OCI-LY7 (cell line): Measurements from ENCODE around the gene TPCN1. TPM values are rescaled to one million over a fixed set of nuclear protein-coding genes. Genes with fewer than 3 reads are reported as not detected.

Experiments
- BruUV-seq: library from RNA; stranded (reverse); fragments of 400-500 nt; replicated peaks from 2 replicates; lab custom pipeline; 2021; lab: Mats Ljungman, UMichigan
- CTCF ChIA-PET: fragments of 300-600 bp; sonication (Branson Sonifier 250); formaldehyde crosslinking; loops from one replicate; lab custom pipeline; 2022; ENCODE audit warnings: antibody characterized with exemption; ENCODE audit not compliant: unreplicated experiment; lab: Charles Lee
- POLR2A ChIA-PET: fragments of 300-600 bp; sonication (Branson Sonifier 250); formaldehyde crosslinking; loops from one replicate; lab custom pipeline; 2022; ENCODE audit warnings: antibody characterized with exemption; lab: Charles Lee
- DNase-seq: peaks from one replicate; pipeline ENCODE4 v3.0.0-alpha.2; 2015; ENCODE audit warnings: low spot score
- H2AFZ ChIP-seq: fragments of 200-600 bp; sonication (generic), shearing (Covaris generic); 2 replicates; pipeline ENCODE4 v1.6.1; 2014; ENCODE audit warnings: mild to moderate bottlenecking, antibody characterized with exemption, low read length, moderate library complexity
- H3K27ac ChIP-seq: fragments of 200-600 bp; sonication (generic); 2 replicates; pipeline ENCODE4 v1.5.1; 2014; ENCODE audit warnings: mixed run types, low read depth, mild to moderate bottlenecking, moderate library complexity, low read length, inconsistent platforms; ENCODE audit not compliant: poor library complexity, severe bottlenecking
- H3K36me3 ChIP-seq: fragments of 200-600 bp; sonication (generic); 2 replicates; pipeline ENCODE4 v1.6.1; 2014; ENCODE audit warnings: mild to moderate bottlenecking, antibody characterized with exemption, low read length, moderate library complexity, mixed read lengths; ENCODE audit not compliant: insufficient read depth
- H3K4me1 ChIP-seq: fragments of 200-600 bp; sonication (generic); 2 replicates; pipeline ENCODE4 v1.5.1; 2014; ENCODE audit warnings: mild to moderate bottlenecking, low read length; ENCODE audit not compliant: insufficient read depth, poor library complexity, severe bottlenecking
- H3K4me2 ChIP-seq: fragments of 200-600 bp; sonication (generic); 2 replicates; pipeline ENCODE4 v1.6.1; 2014; ENCODE audit warnings: mild to moderate bottlenecking, low read length
- H3K4me3 ChIP-seq: fragments of 200-600 bp; sonication (generic); 2 replicates; pipeline ENCODE4 v1.5.1; 2014; ENCODE audit warnings: mild to moderate bottlenecking, low read depth, low read length; ENCODE audit not compliant: poor library complexity, severe bottlenecking
- H3K79me2 ChIP-seq: fragments of 200-600 bp; sonication (generic); 2 replicates; pipeline ENCODE4 v1.6.1; 2016; ENCODE audit warnings: low read depth, mild to moderate bottlenecking, low read length, moderate library complexity, mixed read lengths; ENCODE audit not compliant: insufficient read depth
- H3K9me2 ChIP-seq: fragments of 200-600 bp; sonication (generic); 2 replicates; pipeline ENCODE4 v1.6.1; 2016; ENCODE audit warnings: mild to moderate bottlenecking, low read length, mixed read lengths; ENCODE audit not compliant: insufficient read depth
- H3K9me3 ChIP-seq: fragments of 200-600 bp; sonication (generic); 2 replicates; pipeline ENCODE4 v1.6.1; 2014; ENCODE audit warnings: mild to moderate bottlenecking, mixed run types, low read length, mixed read lengths
- H4K20me1 ChIP-seq: fragments of 200-600 bp; sonication (generic); 2 replicates; pipeline ENCODE4 v1.6.1; 2014; ENCODE audit warnings: mild to moderate bottlenecking, antibody characterized with exemption, low read length, moderate library complexity, mixed read lengths; ENCODE audit not compliant: insufficient read depth
- EZH2phosphoT487 ChIP-seq: fragments of 200-600 bp; sonication (generic); IDR thresholded peaks from 2 replicates; pipeline ENCODE4 v1.6.1; 2018; ENCODE audit warnings: low read depth, borderline replicate concordance, mild to moderate bottlenecking, mixed run types, antibody characterized with exemption, low read length, moderate library complexity, mixed read lengths
- intact Hi-C: fragments of 100-400 bp; cut with micrococcal nuclease; formaldehyde crosslinking; loops from one replicate; pipeline ENCODE4 v1.10.0; 2022; ENCODE audit not compliant: unreplicated experiment
- total RNA-seq, 2 experiments: library from RNA; depleted of rRNA in 1 of 2; stranded (reverse); fragments of >200 nt in 1 of 2; shearing (Covaris generic) in 1 of 2; gene quantifications; 2 replicates each; pipeline ENCODE4 v1.2.3, GENCODE V29; 2014 to 2022
- TF ChIP-seq, protein P1 (sequence below): fragments of 200-600 bp; sonication (generic); conservative IDR thresholded peaks from 2 replicates; pipeline ENCODE4 v1.5.1; 2014; ENCODE audit warnings: mild to moderate bottlenecking, antibody characterized with exemption, low read length, moderate library complexity, mixed read lengths

The TPCN1 gene
- total RNA-seq, 2 experiments from 2014 or later, result 96.0 to 160 TPM

GRCh38 chr12:113186666-113187325, 34.5 kb upstream of the TPCN1 start:
- Histone ChIP-seq H3K4me2 (peak overlapping the region; percentile 92), H3K9me2 (no peaks in the 10 kb centered on the region), H4K20me1 (peaks cover 12% of the 10 kb centered on the region; the same call in 1 of the 2 replicates), H3K9me3 (no peaks in the 10 kb centered on the region), H3K79me2 (peaks cover 77% of the 10 kb centered on the region), H2AFZ (no peak overlapping the region), H3K4me1 (peaks cover 47% of the 10 kb centered on the region), H3K4me3 (peak overlapping the region; percentile 92), H3K27ac (peak overlapping the region; percentile 86), H3K36me3 (peaks cover 70% of the 10 kb centered on the region)
- TF ChIP-seq, protein P1, sequence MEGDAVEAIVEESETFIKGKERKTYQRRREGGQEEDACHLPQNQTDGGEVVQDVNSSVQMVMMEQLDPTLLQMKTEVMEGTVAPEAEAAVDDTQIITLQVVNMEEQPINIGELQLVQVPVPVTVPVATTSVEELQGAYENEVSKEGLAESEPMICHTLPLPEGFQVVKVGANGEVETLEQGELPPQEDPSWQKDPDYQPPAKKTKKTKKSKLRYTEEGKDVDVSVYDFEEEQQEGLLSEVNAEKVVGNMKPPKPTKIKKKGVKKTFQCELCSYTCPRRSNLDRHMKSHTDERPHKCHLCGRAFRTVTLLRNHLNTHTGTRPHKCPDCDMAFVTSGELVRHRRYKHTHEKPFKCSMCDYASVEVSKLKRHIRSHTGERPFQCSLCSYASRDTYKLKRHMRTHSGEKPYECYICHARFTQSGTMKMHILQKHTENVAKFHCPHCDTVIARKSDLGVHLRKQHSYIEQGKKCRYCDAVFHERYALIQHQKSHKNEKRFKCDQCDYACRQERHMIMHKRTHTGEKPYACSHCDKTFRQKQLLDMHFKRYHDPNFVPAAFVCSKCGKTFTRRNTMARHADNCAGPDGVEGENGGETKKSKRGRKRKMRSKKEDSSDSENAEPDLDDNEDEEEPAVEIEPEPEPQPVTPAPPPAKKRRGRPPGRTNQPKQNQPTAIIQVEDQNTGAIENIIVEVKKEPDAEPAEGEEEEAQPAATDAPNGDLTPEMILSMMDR, result no peak
- no peak for TF ChIP-seq EZH2phosphoT487
- intact Hi-C loops, result no loop called here
- no peak for DNase-seq
- ChIA-PET CTCF (interaction anchor here (1.1 kb wide), 1 partner anchor 43 kb away, joined by 3 read pairs; no protein-coding TSS in a partner anchor), POLR2A (interaction anchor here (0.7 to 4.6 kb wide), 8 partner anchors 13 to 135 kb away, joined by 3 to 24 read pairs (median 5); partner anchors contain the start of gene TPCN1)
- BruUV-seq, result no TSS peak

- Histone ChIP-seq H3K4me2 (no peak overlapping the region), H3K9me2 (no peaks in the 10 kb centered on the region), H2AFZ (no peak overlapping the region), H3K9me3 (no peaks in the 10 kb centered on the region), H3K79me2 (peaks cover 52% of the 10 kb centered on the region), H4K20me1 (peaks cover 12% of the 10 kb centered on the region; the same call in 1 of the 2 replicates), H3K36me3 (peaks cover 76% of the 10 kb centered on the region), H3K4me1 (peaks cover 35% of the 10 kb centered on the region), H3K27ac (no peak overlapping the region), H3K4me3 (no peak overlapping the region)
- BruUV-seq, result no TSS peak
- intact Hi-C loops, result no loop called here
- no peak for DNase-seq
- CTCF ChIA-PET, result interaction anchor here (0.6 to 0.7 kb wide), 2 partner anchors 13 to 140 kb away, joined by 4 to 5 read pairs; no protein-coding TSS in a partner anchor
- no peak for TF ChIP-seq EZH2phosphoT487
- TF ChIP-seq, protein P1, result no peak
- POLR2A ChIA-PET, result interaction anchor here (0.7 kb wide), 3 partner anchors 14 to 576 kb away, joined by 3 to 4 read pairs (median 3); no protein-coding TSS in a partner anchor
Measured at GRCh38 chr12:113189361-113189760, 31.9 kb upstream of the TPCN1 start.
